Lung (tissue), 12 donors: ENCODE results near the gene RBKS. TPM values are rescaled to one million over a fixed set of nuclear protein-coding genes. Genes with fewer than 3 reads are reported as not detected.

Experiments used
- ATAC-seq: fragments of 200-7000 bp; cut with Tn5 transposase; one replicate; pipeline ENCODE4 v1.9.1; 2020; ENCODE audit warnings: moderate number of reproducible peaks; ENCODE audit not compliant: insufficient read depth, low FRiP score
- DNase-seq, 3 donors: peaks; one replicate each; pipeline ENCODE4 v3.0.0-alpha.2; 2013 to 2017
- H3K27ac ChIP-seq, 2 donors: one replicate each; pipeline ENCODE4 v1.5.1; 2013; ENCODE audit warnings: mild to moderate bottlenecking in 2 of 2, moderate library complexity in 2 of 2, control low read depth in 1 of 2, inconsistent platforms in 1 of 2, low read depth in 1 of 2, low read length in 1 of 2
- H3K27me3 ChIP-seq, 3 donors: one replicate each; pipeline ENCODE4 v1.5.1; 2013; ENCODE audit warnings: low read length in 2 of 3; ENCODE audit not compliant: control insufficient read depth in 3 of 3, insufficient read depth in 3 of 3
- H3K36me3 ChIP-seq, 4 donors: one replicate each; pipeline ENCODE4 v1.5.1; 2013; ENCODE audit warnings: low read length in 4 of 4, mild to moderate bottlenecking in 1 of 4, moderate library complexity in 1 of 4; ENCODE audit not compliant: control insufficient read depth in 4 of 4, insufficient read depth in 4 of 4
- H3K4me1 ChIP-seq, 5 donors: one replicate each; pipeline ENCODE4 v1.5.1; 2013; ENCODE audit warnings: low read length in 5 of 5, mild to moderate bottlenecking in 2 of 5, moderate library complexity in 1 of 5; ENCODE audit not compliant: control insufficient read depth in 5 of 5, insufficient read depth in 5 of 5
- H3K4me3 ChIP-seq: one replicate; pipeline ENCODE4 v1.5.1; 2013; ENCODE audit warnings: mild to moderate bottlenecking, control low read depth, moderate library complexity
- H3K9ac ChIP-seq, 2 donors: one replicate each; pipeline ENCODE4 v1.5.1; 2013; ENCODE audit warnings: low read length in 2 of 2, control low read depth in 1 of 2; ENCODE audit not compliant: insufficient read depth in 1 of 2
- H3K9me3 ChIP-seq, 4 donors: one replicate each; pipeline ENCODE4 v1.5.1; 2013; ENCODE audit warnings: low read length in 3 of 4, mild to moderate bottlenecking in 1 of 4, moderate library complexity in 1 of 4; ENCODE audit not compliant: control insufficient read depth in 4 of 4, insufficient read depth in 3 of 4
- CTCF ChIP-seq: IDR thresholded peaks from 2 replicates; pipeline ENCODE4 v1.5.1; 2012; ENCODE audit warnings: mild to moderate bottlenecking; ENCODE audit errors: control extremely low read depth, extremely low read depth
- WGBS, 2 donors: extraction: QIAGEN DNeasy Blood & Tissue Kit; methylation state at CpG; one replicate each; pipeline ENCODE4 v1.1.7; 2013; 5-methylcytosine and 5-hydroxymethylcytosine counted together
- polyA plus RNA-seq, 2 donors: library from polyadenylated mRNA; stranded (reverse); fragments of 200-250 nt; gene quantifications; one replicate each; pipeline ENCODE4 v1.2.1, GENCODE V29; 2013
- total RNA-seq, 2 donors: library from RNA; depleted of rRNA in 1 of 2; stranded (reverse); fragments of >200 nt in 1 of 2; gene quantifications; one replicate each; pipeline ENCODE4 v1.2.1, GENCODE V29; 2014 to 2021
- donor health status: control.
- donor health status: control.
- donor health status: Bipolar disorder and iron deficiency.
- donor health status: healthy.
- donor health status: DM: yes; HTN: yes; CAD: no.

RBKS gene
- total and polyA plus RNA-seq, 4 donors, result 3.9 to 5.1 (median 4.9) TPM

GRCh38 chr2:27782701-27783100 lies 107.5 kb downstream of the RBKS start:
- no peak for DNase-seq
- WGBS, 2 donors, result 95 to 100% methylated on average over 1 of the region's 1 CpG
- Histone ChIP-seq H3K4me1 (peaks cover 0 to 26% (median 0%) of the 10 kb centered on the region in 5 donors), H3K4me3 (no peak overlapping the region), H3K36me3 (peaks cover 0 to 9% (median 4%) of the 10 kb centered on the region in 4 donors), H3K27ac (no peak overlapping the region), H3K27me3 (no peaks in the 10 kb centered on the region), H3K9ac (no peak overlapping the region), H3K9me3 (no peaks in the 10 kb centered on the region)
- ATAC-seq, result no peak
- no peak for TF ChIP-seq CTCF

GRCh38 chr2:27781496-27781895 lies 108.7 kb downstream of the RBKS start:
- no peak overlapping the region for H3K9ac ChIP-seq
- H3K27me3 ChIP-seq, result no peaks in the 10 kb centered on the region
- WGBS, 2 donors, result 96 to 98% methylated on average over 2 of the region's 2 CpGs
- H3K4me3 ChIP-seq, result no peak overlapping the region
- H3K36me3 ChIP-seq, result peaks cover 0 to 9% (median 3%) of the 10 kb centered on the region in 4 donors
- H3K9me3 ChIP-seq, result no peaks in the 10 kb centered on the region
- peaks cover 0 to 34% (median 0%) of the 10 kb centered on the region in 5 donors for H3K4me1 ChIP-seq
- peak overlapping the region in 1 of 2 donors; percentile 40 for H3K27ac ChIP-seq
- no peak for TF ChIP-seq CTCF
- DNase-seq, result no peak
- ATAC-seq, result no peak

- peaks cover 1 to 13% (median 5%) of the 10 kb centered on the region in 4 donors for H3K36me3 ChIP-seq
- H3K9ac ChIP-seq, result no peak overlapping the region
- no peak overlapping the region for H3K4me3 ChIP-seq
- no peak for ATAC-seq
- no peak for DNase-seq
- peak overlapping the region in 1 of 2 donors; percentile 80 for H3K27ac ChIP-seq
- TF ChIP-seq CTCF, result no peak
- H3K9me3 ChIP-seq, result no peaks in the 10 kb centered on the region
- 66 to 77% methylated on average over 5 of the region's 5 CpGs for WGBS, 2 donors
- peaks cover 0 to 38% (median 0%) of the 10 kb centered on the region in 5 donors for H3K4me1 ChIP-seq
- no peaks in the 10 kb centered on the region for H3K27me3 ChIP-seq
Observed at GRCh38 chr2:27779417-27780055, 110.7 kb downstream of the RBKS start.
